A673 (cell line): ENCODE measurements around the gene SH2D3C. TPM values are rescaled to one million over a fixed set of nuclear protein-coding genes. Genes with fewer than 3 reads are reported as not detected.

Source experiments
- BruUV-seq: library from RNA; stranded (reverse); fragments of 400-500 nt; replicated peaks from 2 replicates; lab custom pipeline; 2021; lab: Mats Ljungman, UMichigan
- CTCF ChIA-PET: fragments of 300-600 bp; sonication (Branson Sonifier 250); formaldehyde crosslinking; loops from one replicate; lab custom pipeline; 2022; ENCODE audit warnings: antibody characterized with exemption; lab: Charles Lee
- POLR2A ChIA-PET: fragments of 300-600 bp; sonication (Branson Sonifier 250); formaldehyde crosslinking; loops from one replicate; lab custom pipeline; 2022; ENCODE audit warnings: antibody characterized with exemption; ENCODE audit not compliant: low non-redundant PET; lab: Charles Lee
- DNase-seq: peaks from one replicate; pipeline ENCODE4 v3.0.0-alpha.2; 2015; ENCODE audit warnings: low spot score
- H3K27ac ChIP-seq: fragments of 200-600 bp; sonication (generic); 2 replicates; pipeline ENCODE4 v1.5.1; 2016; ENCODE audit warnings: mixed run types, low read depth, mild to moderate bottlenecking, mixed read lengths, antibody characterized with exemption, low read length; ENCODE audit not compliant: poor library complexity, severe bottlenecking
- H3K27me3 ChIP-seq: fragments of 200-600 bp; sonication (generic); replicated peaks from 2 replicates; pipeline ENCODE4 v1.6.1; 2017; ENCODE audit warnings: mixed run types, low read depth, mild to moderate bottlenecking, mixed read lengths, antibody characterized with exemption, low read length; ENCODE audit not compliant: insufficient read depth, poor library complexity
- H3K36me3 ChIP-seq: fragments of 200-600 bp; sonication (generic); 2 replicates; pipeline ENCODE4 v1.6.1; 2016; ENCODE audit warnings: mixed run types, mild to moderate bottlenecking, mixed read lengths, antibody characterized with exemption, low read length; ENCODE audit not compliant: insufficient read depth, poor library complexity, severe bottlenecking
- H3K4me1 ChIP-seq: fragments of 200-600 bp; sonication (generic); 2 replicates; pipeline ENCODE4 v1.6.1; 2017; ENCODE audit warnings: mixed run types, mild to moderate bottlenecking, mixed read lengths, antibody characterized with exemption, low read length; ENCODE audit not compliant: insufficient read depth, poor library complexity, severe bottlenecking
- H3K4me3 ChIP-seq: fragments of 200-600 bp; sonication (generic); 2 replicates; pipeline ENCODE4 v1.5.1; 2016; ENCODE audit warnings: low read depth, mixed run types, mild to moderate bottlenecking, mixed read lengths, low read length; ENCODE audit not compliant: poor library complexity, severe bottlenecking
- H3K9me3 ChIP-seq: fragments of 200-600 bp; sonication (generic); 2 replicates; pipeline ENCODE4 v1.6.1; 2016; ENCODE audit warnings: mixed run types, low read depth, mild to moderate bottlenecking, mixed read lengths, antibody characterized with exemption, low read length; ENCODE audit not compliant: poor library complexity, severe bottlenecking
- EZH2 ChIP-seq: fragments of 200-600 bp; sonication (generic); IDR thresholded peaks from 2 replicates; pipeline ENCODE4 v1.6.1; 2017; ENCODE audit warnings: borderline replicate concordance, low read depth, mild to moderate bottlenecking, mixed read lengths, antibody characterized with exemption, low read length; ENCODE audit not compliant: poor library complexity, severe bottlenecking
- intact Hi-C: fragments of 100-400 bp; cut with micrococcal nuclease; formaldehyde crosslinking; loops from one replicate; pipeline ENCODE4 v1.10.0; 2022; ENCODE audit not compliant: unreplicated experiment
- total RNA-seq: library from RNA; stranded (reverse); gene quantifications from 2 replicates; pipeline ENCODE4 v1.2.3, GENCODE V29; 2021
- TF ChIP-seq, protein P1 (sequence below): fragments of 300-800, 200-600 bp; sonication (generic); conservative IDR thresholded peaks from 2 replicates; pipeline ENCODE4 v1.5.1; 2017; ENCODE audit warnings: low read depth, mild to moderate bottlenecking, antibody characterized with exemption, low read length, moderate library complexity, mixed read lengths

The SH2D3C gene
- total RNA-seq, 1 experiment from 2014 or later, result not detected

DNA sequence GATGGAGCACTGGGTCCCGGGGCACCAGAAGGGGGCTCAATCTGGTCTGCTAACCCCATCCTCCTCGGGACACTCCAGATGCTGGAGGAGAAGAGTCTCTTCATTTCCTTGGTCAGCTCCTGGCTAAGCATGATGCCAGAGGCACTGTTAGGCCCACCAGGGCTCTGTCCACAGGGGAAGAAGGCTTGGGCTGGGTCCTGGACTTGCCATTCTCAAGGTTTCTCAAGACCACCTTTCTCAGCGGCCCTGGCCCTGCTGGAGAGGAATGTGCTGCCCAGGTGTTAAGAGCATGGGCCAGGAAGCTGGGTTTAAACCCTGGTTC lies 7.9 kb downstream of the SH2D3C start:
- Histone ChIP-seq H3K27ac (no peak overlapping the region), H3K4me1 (peaks cover 7% of the 10 kb centered on the region), H3K36me3 (no peaks in the 10 kb centered on the region), H3K27me3 (no peaks in the 10 kb centered on the region), H3K9me3 (no peaks in the 10 kb centered on the region), H3K4me3 (peak overlapping the region; percentile 42)
- DNase-seq, result no peak
- TF ChIP-seq, protein P1, sequence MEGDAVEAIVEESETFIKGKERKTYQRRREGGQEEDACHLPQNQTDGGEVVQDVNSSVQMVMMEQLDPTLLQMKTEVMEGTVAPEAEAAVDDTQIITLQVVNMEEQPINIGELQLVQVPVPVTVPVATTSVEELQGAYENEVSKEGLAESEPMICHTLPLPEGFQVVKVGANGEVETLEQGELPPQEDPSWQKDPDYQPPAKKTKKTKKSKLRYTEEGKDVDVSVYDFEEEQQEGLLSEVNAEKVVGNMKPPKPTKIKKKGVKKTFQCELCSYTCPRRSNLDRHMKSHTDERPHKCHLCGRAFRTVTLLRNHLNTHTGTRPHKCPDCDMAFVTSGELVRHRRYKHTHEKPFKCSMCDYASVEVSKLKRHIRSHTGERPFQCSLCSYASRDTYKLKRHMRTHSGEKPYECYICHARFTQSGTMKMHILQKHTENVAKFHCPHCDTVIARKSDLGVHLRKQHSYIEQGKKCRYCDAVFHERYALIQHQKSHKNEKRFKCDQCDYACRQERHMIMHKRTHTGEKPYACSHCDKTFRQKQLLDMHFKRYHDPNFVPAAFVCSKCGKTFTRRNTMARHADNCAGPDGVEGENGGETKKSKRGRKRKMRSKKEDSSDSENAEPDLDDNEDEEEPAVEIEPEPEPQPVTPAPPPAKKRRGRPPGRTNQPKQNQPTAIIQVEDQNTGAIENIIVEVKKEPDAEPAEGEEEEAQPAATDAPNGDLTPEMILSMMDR, result no peak
- no peak for TF ChIP-seq EZH2
- ChIA-PET POLR2A (interaction anchor here (0.7 kb wide), 1 partner anchor 23 kb away, joined by 7 read pairs; no protein-coding TSS in a partner anchor), CTCF (interaction anchor here (1.2 kb wide), 1 partner anchor 35 kb away, joined by 7 read pairs; the partner anchor contains the start of gene TOR2A)
- BruUV-seq, result no TSS peak
- intact Hi-C loops, result no loop called here

DNA sequence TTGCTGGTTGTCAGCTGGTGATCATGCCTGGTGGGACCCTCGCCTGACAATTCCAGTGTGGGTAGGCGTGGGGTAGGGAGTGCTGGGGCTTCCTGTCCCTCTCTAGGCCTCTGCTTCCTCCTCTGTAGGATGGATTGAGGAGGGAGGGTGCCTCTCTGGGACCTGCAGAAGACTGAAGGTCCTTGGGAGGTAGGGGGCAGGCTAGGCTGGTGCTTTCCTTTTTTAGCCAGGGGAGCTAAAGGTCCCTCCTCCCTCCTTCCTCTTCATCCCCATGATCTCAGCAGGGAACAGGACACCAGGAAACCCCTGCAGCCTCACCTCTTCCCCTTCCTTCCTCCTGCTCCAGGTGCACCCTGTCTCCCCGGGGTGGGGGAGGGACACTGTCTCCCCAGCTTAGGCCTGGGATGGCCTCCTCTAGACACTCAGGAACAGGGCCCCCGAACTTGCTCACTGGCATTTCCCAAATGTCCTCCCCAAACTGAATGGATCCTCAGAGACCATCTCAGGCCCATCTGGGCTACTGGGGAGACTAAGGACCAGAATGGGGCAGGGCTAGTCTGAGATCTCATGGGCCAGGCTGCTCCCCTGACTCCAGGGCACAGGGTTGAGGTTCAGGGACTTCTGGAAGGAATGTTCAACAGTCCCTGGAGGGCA lies 8.4 kb downstream of the SH2D3C start:
- no peaks in the 10 kb centered on the region for H3K9me3 ChIP-seq
- no peak overlapping the region for H3K27ac ChIP-seq
- H3K4me1 ChIP-seq, result peaks cover 7% of the 10 kb centered on the region
- no peak for TF ChIP-seq EZH2
- TF ChIP-seq, protein P1, result no peak
- DNase-seq, result no peak
- intact Hi-C loops, result no loop called here
- no TSS peak for BruUV-seq
- no peaks in the 10 kb centered on the region for H3K27me3 ChIP-seq
- ChIA-PET CTCF (no interaction called here), POLR2A (no interaction called here)
- no peaks in the 10 kb centered on the region for H3K36me3 ChIP-seq
- H3K4me3 ChIP-seq, result no peak overlapping the region

DNA sequence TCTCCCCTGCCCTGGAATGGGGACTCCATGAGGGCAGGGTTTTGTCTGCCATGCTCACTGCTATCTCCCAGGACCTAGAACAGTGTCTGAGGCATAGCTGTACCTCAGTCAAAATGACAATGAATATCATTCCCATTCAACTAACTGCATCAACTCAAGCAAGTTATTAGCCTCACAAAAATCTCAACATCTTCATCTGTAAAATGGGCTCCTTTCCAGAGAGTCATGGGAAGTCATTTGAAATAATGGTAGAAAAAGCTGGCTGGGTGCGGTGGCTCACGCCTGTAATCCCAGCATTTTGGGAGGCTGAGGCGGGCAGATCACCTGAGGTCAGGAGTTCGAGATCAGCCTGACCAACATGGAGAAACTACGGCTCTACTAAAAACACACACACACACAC lies 9.4 kb downstream of the SH2D3C start:
- Histone ChIP-seq H3K4me3 (no peak overlapping the region), H3K36me3 (no peaks in the 10 kb centered on the region), H3K9me3 (no peaks in the 10 kb centered on the region), H3K27me3 (no peaks in the 10 kb centered on the region), H3K27ac (no peak overlapping the region), H3K4me1 (peaks cover 7% of the 10 kb centered on the region)
- POLR2A ChIA-PET, result no interaction called here
- CTCF ChIA-PET, result no interaction called here
- intact Hi-C loops, result no loop called here
- DNase-seq, result no peak
- no TSS peak for BruUV-seq
- TF ChIP-seq, protein P1, result no peak
- TF ChIP-seq EZH2, result no peak
